HepG2 (cell line): ENCODE measurements around the gene SLC4A9. TPM values are rescaled to one million over a fixed set of nuclear protein-coding genes. Genes with fewer than 3 reads are reported as not detected.

Source experiments
- ADNP ChIP-seq: sonication (generic); formaldehyde crosslinking; IDR thresholded peaks from 2 replicates; pipeline ENCODE4 v1.4.0; 2020; ENCODE audit warnings: missing genetic modification reagents
- ATF3 ChIP-seq: sonication (generic); formaldehyde crosslinking; IDR thresholded peaks from 2 replicates; pipeline ENCODE4 v1.4.0; 2020; ENCODE audit warnings: missing genetic modification reagents
- ATF5 ChIP-seq: sonication (generic); formaldehyde crosslinking; IDR thresholded peaks from 2 replicates; pipeline ENCODE4 v1.4.0; 2020; ENCODE audit warnings: mild to moderate bottlenecking, low read depth, missing genetic modification reagents
- ATRX ChIP-seq: sonication (generic); formaldehyde crosslinking; IDR thresholded peaks from 2 replicates; pipeline ENCODE4 v1.4.0; 2020; ENCODE audit warnings: missing genetic modification reagents, borderline replicate concordance
- HNRNPLL ChIP-seq: fragments of 200-400 bp; formaldehyde crosslinking; IDR thresholded peaks from 2 replicates; pipeline ENCODE4 v1.6.1; 2017; ENCODE audit warnings: mild to moderate bottlenecking, low read depth, low read length; ENCODE audit not compliant: poor library complexity, severe bottlenecking
- MEF2D ChIP-seq: sonication (generic); formaldehyde crosslinking; IDR thresholded peaks from 2 replicates; pipeline ENCODE4 v1.5.1; 2020; ENCODE audit warnings: mild to moderate bottlenecking, missing genetic modification reagents
- RFX1 ChIP-seq: fragments of 450-650 bp; IDR thresholded peaks from 2 replicates; pipeline ENCODE4 v1.6.1; 2017
- RFXAP ChIP-seq: sonication (generic); formaldehyde crosslinking; IDR thresholded peaks from 2 replicates; pipeline ENCODE4 v1.4.0; 2020; ENCODE audit warnings: missing genetic modification reagents, borderline replicate concordance
- STAG1 ChIP-seq: sonication (generic); formaldehyde crosslinking; IDR thresholded peaks from 2 replicates; pipeline ENCODE4 v1.4.0; 2020; ENCODE audit warnings: missing genetic modification reagents
- TOPORS ChIP-seq: sonication (generic); formaldehyde crosslinking; IDR thresholded peaks from 2 replicates; pipeline ENCODE4 v1.8.0; 2023; ENCODE audit warnings: mild to moderate bottlenecking, missing genetic modification reagents
- ZBTB1 ChIP-seq: sonication (generic); formaldehyde crosslinking; IDR thresholded peaks from 2 replicates; pipeline ENCODE4 v1.4.0; 2020; ENCODE audit warnings: missing genetic modification reagents, borderline replicate concordance
- ZBTB38 ChIP-seq: sonication (generic); formaldehyde crosslinking; IDR thresholded peaks from 2 replicates; pipeline ENCODE4 v1.5.1; 2020; ENCODE audit warnings: mild to moderate bottlenecking, missing genetic modification reagents
- ZNF407 ChIP-seq: sonication (generic); formaldehyde crosslinking; IDR thresholded peaks from one replicate; pipeline ENCODE4 v1.5.1; 2020; ENCODE audit warnings: mild to moderate bottlenecking, missing genetic modification reagents; ENCODE audit errors: not compliant biosample characterization
- ZNF605 ChIP-seq: sonication (generic); formaldehyde crosslinking; IDR thresholded peaks from 2 replicates; pipeline ENCODE4 v1.8.0; 2022; ENCODE audit warnings: mild to moderate bottlenecking, missing genetic modification reagents
- ZNF616 ChIP-seq: sonication (generic); formaldehyde crosslinking; IDR thresholded peaks from 2 replicates; pipeline ENCODE4 v1.5.0; 2020; ENCODE audit warnings: low read depth, mild to moderate bottlenecking, missing genetic modification reagents
- ZNF678 ChIP-seq: sonication (generic); formaldehyde crosslinking; IDR thresholded peaks from 2 replicates; pipeline ENCODE4 v1.4.0; 2020; ENCODE audit warnings: mild to moderate bottlenecking, missing genetic modification reagents
- polyA plus RNA-seq, 8 experiments: library from polyadenylated mRNA; depleted of rRNA in 3 of 8; stranded (reverse) in 7 of 8; unstranded in 1 of 8; fragments of >200 nt; fragmentation: Illumina TruSeq in 4 of 8; extraction: Trizol in 4 of 8; gene quantifications; 2 replicates each; pipeline versions ENCODE4 v1.2.1 to v1.2.3, GENCODE V29; 2011 to 2016; ENCODE audit warnings: low read depth in 4 of 8, missing spikeins in 1 of 8, mixed read lengths in 1 of 8; ENCODE audit not compliant: insufficient read depth in 1 of 8
- total RNA-seq, 5 experiments: library from RNA; depleted of rRNA; stranded (reverse); fragments of >200 nt; fragmentation: Illumina TruSeq; extraction: Trizol; gene quantifications; 2 replicates each; pipeline ENCODE4 v1.2.3, GENCODE V29; 2016; ENCODE audit warnings: low read depth in 1 of 5

Gene SLC4A9
- total and polyA plus RNA-seq, 2 of the 13 experiments (the other 11 are each of a cell fraction or from before 2014, with no cell fraction given): not detected

GRCh38 chr5:140381351-140381750, 21.4 kb downstream of the SLC4A9 start (continued):
- TF ChIP-seq ZNF407 (CRISPR knock-in tag) (no peak), ZNF616 (CRISPR knock-in tag) (no peak), ATF5 (CRISPR knock-in tag) (no peak), TOPORS (CRISPR knock-in tag) (no peak), HNRNPLL (no peak), ATRX (no peak), STAG1 (no peak), MEF2D (CRISPR knock-in tag) (no peak), ZBTB38 (CRISPR knock-in tag) (no peak), ZNF605 (CRISPR knock-in tag) (no peak), ADNP (CRISPR knock-in tag) (no peak), RFX1 (no peak), ZNF678 (no peak), ATF3 (no peak), ZBTB1 (CRISPR knock-in tag) (no peak), RFXAP (CRISPR knock-in tag) (no peak)
- TF ChIP-seq, all 625 proteins: peak for 0
